ENCODE measurements around the gene CCT3.
"Not testable (repeated sequence)": the region's sequence is repeated elsewhere in the genome, so short reads cannot be mapped to it uniquely, and the experiment has no call there.

The CCT3 gene

GRCh38 chr1:156368157-156368658 is 30.1 kb upstream of the CCT3 start:
- no peak for DNase-seq

- DNase-seq, result no peak
Observed at GRCh38 chr1:156367383-156368156, 29.5 kb upstream of the CCT3 start.

DNA sequence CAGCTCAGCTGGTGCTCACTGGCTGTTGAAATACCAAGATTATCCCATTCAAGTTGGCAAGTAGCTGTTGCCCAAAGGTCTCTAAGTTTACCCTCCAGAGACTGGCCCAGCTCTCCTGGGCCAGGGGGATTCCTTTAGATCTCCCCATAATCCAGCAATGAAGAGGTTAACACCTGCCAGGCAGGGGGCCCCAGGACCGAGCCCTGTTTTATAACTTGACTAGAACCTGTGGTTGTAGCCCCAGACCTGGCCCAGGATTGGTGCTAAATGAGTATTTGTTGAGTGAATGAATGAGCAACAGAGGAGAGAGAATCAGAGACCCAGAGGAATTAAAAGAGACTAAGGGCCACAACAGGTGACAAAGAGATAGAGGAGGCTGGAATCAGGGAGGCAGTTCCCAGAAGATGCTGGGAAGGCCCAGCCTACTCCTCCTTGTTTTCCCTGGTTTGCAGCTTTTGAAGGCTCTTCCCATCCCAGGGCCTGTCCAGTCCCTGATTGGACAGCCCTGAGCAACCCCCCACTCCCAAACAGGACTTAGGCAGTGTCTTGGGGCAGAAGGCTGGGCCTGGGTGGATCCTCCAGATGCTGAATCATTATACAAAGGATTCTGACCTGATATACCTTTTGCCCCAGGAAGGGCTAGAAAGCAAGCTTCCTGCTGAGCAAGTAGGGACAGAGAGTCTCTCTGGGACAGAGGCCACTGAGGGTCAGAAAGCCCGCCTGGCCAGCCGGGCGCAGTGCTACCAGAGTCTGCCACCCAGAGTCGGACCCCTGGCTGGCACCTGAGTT is 28.5 kb upstream of the CCT3 start:
- no peak for DNase-seq

GRCh38 chr1:156365754-156366153 is 27.7 kb upstream of the CCT3 start:
- DNase-seq, result no peak

DNA sequence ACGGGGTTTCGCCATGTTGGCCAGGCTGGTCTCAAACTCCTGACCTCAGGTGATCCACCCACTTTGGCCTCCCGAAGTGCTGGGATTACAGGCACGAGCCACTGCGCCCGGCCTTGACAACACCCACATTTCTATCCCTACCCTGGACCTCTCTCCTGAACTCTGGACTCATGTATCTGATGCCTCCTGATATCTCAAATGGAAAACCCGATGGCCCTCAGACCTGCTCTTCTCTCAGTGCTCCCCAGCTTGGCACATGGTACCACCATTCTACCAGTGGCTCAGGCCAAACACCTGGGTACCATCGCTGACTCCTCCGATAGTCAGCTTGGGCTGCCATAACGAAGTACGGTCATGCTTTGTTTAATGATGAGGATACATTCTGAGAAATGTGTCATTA is 22.4 kb upstream of the CCT3 start:
- DNase-seq, result no peak

GRCh38 chr1:156359973-156360372 is 21.9 kb upstream of the CCT3 start:
- no peak for DNase-seq

GRCh38 chr1:156359249-156359648 is 21.2 kb upstream of the CCT3 start:
- no peak for DNase-seq

DNA sequence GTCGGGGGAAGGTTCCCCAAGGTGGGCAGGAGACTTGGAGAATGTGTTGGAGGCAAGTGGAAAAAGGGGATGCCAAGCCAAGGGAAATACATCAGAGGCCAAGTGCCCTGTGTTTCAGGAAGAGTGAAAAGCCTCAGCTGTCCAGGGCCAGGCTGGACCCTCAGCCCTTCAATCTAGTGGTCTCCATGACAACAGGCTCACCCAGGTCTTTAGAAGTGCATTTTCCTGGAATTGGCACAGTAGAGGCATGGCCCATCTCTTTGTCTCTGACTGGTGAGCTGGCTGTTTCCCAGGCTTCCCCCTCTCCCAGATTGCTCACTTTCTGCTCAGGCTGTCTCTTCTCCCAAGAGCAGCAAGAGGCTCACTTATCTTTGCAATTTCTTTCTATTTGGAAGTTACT is 20.5 kb upstream of the CCT3 start:
- no peak for DNase-seq

GRCh38 chr1:156357977-156358376 is 19.9 kb upstream of the CCT3 start:
- DNase-seq, result no peak

DNA sequence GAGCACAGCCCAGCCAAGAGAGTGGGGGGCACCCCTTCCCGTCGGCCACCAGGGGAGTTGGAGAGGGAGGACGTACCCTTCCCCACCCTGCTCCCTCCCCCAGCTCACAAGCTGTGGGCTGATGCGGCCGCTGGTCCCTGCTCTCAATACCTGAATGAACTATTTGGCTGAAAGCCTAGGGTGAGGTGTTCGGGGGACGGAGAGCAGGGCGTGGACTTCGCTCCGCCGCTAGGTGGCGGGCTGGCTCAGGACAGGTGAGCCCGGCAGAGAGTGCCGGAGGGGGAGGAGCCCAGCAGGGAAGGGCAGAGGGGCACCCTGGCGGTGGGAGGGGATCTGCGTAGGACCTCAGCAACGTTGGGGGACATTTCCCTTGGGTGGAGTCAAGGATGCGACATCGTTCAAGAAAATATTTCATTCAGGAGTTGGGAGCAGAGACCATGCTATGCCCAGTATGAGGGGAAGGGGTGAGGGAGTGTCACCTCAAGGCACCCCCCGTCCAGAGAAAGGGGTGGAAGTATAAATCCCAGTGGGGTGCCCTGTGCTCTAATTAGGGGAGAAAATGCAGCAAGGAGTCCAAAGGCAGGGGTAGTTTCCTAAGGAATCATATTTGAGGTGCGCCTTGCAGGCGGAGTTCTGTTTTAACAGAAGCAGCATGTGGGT is 18.9 kb upstream of the CCT3 start:
- DNase-seq, result no peak

GRCh38 chr1:156356262-156356874 is 18.3 kb upstream of the CCT3 start:
- DNase-seq, result no peak

GRCh38 chr1:156352481-156352880 is 14.4 kb upstream of the CCT3 start:
- not testable (repeated sequence) for DNase-seq

- DNase-seq, result no peak
Observed at GRCh38 chr1:156347331-156347730, 9.2 kb upstream of the CCT3 start.

DNA sequence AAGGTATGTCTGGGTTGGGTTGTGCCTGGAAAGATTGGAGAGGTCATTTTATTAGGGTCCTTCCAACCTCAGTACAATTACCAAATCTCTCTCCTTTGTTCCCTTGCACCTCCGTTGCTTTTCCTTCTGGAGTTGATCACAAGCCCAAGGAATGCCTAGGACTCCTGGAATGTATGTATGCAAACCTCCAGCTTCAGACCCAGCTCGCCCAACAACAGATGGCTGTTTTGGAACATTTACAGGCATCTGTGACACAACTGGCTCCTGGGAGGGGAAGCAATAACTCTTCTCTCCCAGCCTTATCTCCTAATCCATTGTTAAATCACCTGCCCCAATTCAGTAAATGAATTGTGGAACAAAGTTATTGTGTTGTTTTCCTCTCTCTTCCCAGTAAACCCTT is 8.5 kb upstream of the CCT3 start:
- no peak for DNase-seq

DNA sequence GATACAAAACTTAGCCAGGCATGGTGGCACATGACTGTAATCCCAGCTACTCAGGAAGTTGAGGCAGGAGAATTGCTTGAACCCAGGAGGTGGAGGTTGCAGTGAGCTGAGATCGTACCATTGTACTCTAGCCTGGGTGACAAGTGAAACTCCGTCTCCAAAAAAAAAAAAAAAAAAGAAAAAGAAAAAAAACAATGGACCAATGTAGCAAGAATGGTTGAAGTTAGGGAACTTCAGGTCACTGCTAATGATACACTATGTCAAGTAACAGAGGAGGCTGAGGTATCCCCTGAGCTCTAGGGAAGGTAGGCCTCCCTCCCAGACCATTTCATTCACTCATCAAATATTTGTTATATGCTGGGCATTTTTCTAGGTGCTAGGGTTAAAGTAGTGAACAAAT is 7.9 kb upstream of the CCT3 start:
- not testable (repeated sequence) for DNase-seq

DNA sequence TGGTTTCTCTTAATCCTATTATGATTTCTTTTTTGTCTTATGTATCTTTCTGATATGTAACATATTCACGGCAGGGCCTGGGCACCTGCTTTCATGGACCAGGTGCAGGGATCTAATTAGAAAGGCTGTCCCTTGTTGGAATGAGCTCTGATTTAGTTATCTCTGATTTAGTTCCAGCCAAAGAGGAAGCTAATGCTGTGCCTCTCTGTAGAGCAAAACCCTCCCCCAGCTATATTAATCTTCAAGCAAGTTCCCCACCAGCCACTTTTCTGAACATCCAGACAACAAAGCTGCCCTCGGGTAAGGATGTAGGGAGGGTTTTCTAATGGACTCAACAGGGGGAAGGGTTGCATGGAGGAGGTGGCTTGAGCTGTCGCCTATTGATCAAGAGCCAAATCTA is 6.3 kb upstream of the CCT3 start:
- no peak for DNase-seq

DNA sequence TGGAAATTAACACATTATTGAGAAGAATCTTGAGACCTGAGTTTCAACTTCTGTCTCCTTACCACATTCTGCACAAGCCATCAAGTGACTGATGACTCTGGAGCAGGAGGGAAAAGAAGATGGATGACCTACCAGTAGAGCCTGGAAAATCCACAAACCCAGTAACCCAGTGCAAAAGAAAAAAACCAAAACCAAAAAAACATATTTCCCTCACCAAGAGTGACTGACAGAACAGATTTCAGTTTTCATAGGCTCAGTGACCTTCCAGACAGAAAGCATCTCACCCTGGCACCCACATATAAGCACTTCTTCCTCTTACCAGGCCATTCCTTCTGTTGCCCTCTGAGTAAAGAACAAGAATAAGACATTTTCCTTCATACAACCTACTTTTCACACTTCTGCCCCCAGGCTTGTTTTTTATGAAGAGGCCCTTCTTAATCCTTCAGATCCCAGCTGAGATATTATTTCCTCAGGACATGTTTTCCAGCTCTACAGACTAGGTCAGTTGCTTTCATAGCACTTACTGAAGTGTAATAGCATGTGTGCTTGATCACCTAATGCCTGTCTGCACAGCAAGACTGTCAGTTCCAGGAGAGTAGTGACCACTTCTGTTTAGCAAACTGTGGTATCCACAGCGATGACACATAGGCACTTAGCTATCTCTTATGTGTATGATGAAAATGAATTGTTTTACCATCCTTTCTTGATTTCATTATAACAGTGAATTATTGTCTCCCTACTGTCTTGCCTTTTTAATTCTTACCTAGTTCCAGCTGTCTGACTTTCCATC is 4.3 kb upstream of the CCT3 start:
- DNase-seq, result no peak

DNA sequence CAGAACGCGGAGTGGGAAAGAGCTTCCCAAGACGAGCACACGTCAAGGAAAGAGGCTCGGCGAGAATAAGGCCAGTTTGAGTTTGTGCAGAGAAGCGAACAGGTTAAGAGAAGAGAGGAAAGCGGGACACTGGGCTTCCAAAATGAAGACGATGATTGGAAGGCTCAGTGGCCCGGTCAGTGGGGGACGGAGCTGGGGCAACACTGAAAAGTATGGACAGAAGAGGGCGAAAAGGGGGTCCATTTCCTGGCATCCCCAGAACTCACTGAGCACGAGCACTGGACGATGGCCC is 258 bp downstream of the CCT3 start:
- DNase-seq, result no peak

- no peak for DNase-seq
Observed at GRCh38 chr1:156337052-156337887, 822 bp downstream of the CCT3 start.

GRCh38 chr1:156336242-156336641 is 1.9 kb downstream of the CCT3 start:
- DNase-seq, result no peak

- not testable (repeated sequence) for DNase-seq
Observed at GRCh38 chr1:156323179-156323578, 14.9 kb downstream of the CCT3 start.

GRCh38 chr1:156320560-156320959 is 17.5 kb downstream of the CCT3 start:
- DNase-seq, result no peak
